ENCODE measurements around the gene NOXA1. TPM values are rescaled to one million over a fixed set of nuclear protein-coding genes. Genes with fewer than 3 reads are reported as not detected.
A peak's percentile ranks its signal among the peaks of the same experiment; 100 is the strongest.

The NOXA1 gene
- total RNA-seq, 4 donors from 2014 or later, result 2.2 to 7.6 (median 4.0) TPM

DNA sequence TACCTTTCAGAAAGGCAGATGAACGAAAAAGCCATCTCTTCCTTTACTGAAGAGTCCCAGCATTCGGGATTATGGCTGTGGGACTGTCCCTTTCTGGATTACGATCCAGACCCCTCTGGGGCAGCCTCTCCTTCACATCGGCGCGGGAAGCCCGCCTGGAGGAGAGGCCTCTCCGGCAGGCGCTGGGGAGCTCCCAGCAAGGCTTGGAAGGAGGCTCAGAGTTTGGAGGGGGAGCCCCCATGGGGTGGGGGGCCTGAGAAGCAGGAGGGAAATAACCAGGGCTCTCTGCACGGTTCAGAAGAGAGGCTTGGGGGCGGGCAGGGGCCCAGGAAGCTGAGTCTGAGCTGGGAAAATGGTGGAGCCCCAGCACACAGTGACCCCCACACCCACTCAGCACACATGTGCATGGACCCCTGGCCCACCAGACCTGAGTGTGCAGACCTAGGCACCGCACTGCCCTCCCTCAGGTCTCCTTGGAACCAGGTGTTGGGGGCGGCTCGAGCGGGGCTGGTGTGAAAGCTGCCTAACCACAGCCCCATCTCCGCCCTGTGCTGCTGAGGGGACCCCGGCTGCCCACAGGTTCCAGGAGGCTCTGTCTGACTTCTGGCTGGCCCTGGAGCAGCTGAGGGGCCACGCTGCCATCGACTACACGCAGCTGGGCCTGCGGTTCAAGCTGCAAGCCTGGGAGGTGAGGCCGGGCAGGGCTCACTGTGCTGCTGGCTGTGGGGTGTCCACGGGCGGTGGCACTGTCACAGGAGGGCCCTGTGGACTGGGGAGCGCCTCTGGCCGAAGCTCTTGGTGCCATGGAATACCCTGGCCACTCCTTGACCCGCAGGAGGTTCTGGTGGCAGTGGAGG is 4.5 kb downstream of the NOXA1 start:
- Histone ChIP-seq H3K4me1 (peaks cover 27% of the 10 kb centered on the region), H3K9me3 (no peaks in the 10 kb centered on the region), H3K27ac (no peak overlapping the region), H3K36me3 (no peaks in the 10 kb centered on the region), H3K27me3 (no peaks in the 10 kb centered on the region), H3K4me3 (no peak overlapping the region)
- TF ChIP-seq EP300 (IDR thresholded peaks at IDR 0.05), result no peak
- TF ChIP-seq, protein P1, sequence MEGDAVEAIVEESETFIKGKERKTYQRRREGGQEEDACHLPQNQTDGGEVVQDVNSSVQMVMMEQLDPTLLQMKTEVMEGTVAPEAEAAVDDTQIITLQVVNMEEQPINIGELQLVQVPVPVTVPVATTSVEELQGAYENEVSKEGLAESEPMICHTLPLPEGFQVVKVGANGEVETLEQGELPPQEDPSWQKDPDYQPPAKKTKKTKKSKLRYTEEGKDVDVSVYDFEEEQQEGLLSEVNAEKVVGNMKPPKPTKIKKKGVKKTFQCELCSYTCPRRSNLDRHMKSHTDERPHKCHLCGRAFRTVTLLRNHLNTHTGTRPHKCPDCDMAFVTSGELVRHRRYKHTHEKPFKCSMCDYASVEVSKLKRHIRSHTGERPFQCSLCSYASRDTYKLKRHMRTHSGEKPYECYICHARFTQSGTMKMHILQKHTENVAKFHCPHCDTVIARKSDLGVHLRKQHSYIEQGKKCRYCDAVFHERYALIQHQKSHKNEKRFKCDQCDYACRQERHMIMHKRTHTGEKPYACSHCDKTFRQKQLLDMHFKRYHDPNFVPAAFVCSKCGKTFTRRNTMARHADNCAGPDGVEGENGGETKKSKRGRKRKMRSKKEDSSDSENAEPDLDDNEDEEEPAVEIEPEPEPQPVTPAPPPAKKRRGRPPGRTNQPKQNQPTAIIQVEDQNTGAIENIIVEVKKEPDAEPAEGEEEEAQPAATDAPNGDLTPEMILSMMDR (IDR thresholded peaks at IDR 0.05), result no peak
- no peak for TF ChIP-seq POLR2AphosphoS5 (IDR thresholded peaks at IDR 0.05)
- TF ChIP-seq POLR2A (IDR thresholded peaks at IDR 0.05), result no peak
- DNase-seq (ENCODE audit: low spot score in 2 of 2), result peak in 1 of 2 donors; percentile 51
- 74% methylated on average over 8 of the region's 27 CpGs for WGBS

DNA sequence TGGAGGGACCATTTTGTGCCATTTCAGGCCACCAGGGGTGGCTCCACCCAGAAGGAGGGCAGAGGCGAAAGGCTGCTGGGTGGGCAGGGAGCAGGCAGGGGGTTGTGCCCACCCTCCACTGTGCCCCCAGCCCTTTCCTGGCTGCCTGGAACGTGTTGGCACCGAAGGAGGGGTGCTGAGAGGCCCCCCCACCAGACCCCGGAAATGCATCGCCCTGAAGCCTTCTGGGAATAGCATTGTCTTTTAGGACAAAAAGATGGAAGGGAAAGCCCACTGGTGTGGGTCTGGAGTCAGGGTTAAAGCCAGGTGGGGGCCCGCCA is 5.1 kb downstream of the NOXA1 start:
- no peak overlapping the region for H3K27ac ChIP-seq
- no peaks in the 10 kb centered on the region for H3K9me3 ChIP-seq
- H3K36me3 ChIP-seq, result no peaks in the 10 kb centered on the region
- H3K4me3 ChIP-seq, result no peak overlapping the region
- TF ChIP-seq POLR2A (IDR thresholded peaks at IDR 0.05) (no peak), EP300 (IDR thresholded peaks at IDR 0.05) (no peak), POLR2AphosphoS5 (IDR thresholded peaks at IDR 0.05) (no peak)
- TF ChIP-seq, protein P1 (IDR thresholded peaks at IDR 0.05), result no peak
- WGBS, result 86% methylated on average over 1 of the region's 6 CpGs
- H3K4me1 ChIP-seq, result peaks cover 27% of the 10 kb centered on the region
- no peak for DNase-seq (ENCODE audit: low spot score in 2 of 2)
- H3K27me3 ChIP-seq, result no peaks in the 10 kb centered on the region

DNA sequence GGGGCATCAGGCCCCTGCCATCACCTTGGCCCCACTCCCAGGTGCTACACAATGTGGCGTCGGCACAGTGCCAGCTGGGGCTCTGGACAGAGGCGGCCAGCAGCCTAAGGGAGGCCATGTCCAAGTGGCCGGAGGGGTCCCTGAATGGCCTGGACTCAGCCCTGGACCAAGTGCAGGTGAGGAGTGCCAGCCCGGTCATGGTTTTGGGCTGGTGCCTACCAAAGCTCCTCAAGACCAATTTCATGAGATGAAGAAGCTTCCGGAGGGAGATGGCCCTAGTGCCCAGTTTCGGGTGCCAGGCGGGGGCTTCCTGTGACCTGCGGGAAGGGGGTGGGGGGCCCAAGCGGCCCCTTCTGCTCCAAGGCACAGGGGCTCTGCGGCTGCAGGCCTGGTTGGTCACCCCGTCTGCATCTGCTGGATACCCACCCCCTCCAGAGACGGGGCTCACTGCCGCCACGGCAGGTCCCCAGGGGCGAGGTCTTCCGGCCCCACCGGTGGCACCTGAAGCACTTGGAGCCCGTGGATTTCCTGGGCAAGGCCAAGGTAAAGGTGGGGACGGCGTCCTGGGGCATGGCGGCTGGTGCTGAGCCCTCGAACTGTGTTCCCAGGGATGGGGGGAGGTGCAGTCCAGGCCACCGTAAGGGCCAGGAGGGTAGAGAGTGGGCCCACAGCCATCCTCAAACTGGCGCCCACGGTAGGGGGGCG is 5.8 kb downstream of the NOXA1 start:
- no peaks in the 10 kb centered on the region for H3K36me3 ChIP-seq
- no peaks in the 10 kb centered on the region for H3K9me3 ChIP-seq
- H3K27me3 ChIP-seq, result no peaks in the 10 kb centered on the region
- peak in 1 of 2 donors; percentile 57 for DNase-seq (ENCODE audit: low spot score in 2 of 2)
- peaks cover 20% of the 10 kb centered on the region for H3K4me1 ChIP-seq
- no peak overlapping the region for H3K4me3 ChIP-seq
- WGBS, result 67% methylated on average over 12 of the region's 27 CpGs
- no peak for TF ChIP-seq POLR2A (IDR thresholded peaks at IDR 0.05)
- no peak for TF ChIP-seq POLR2AphosphoS5 (IDR thresholded peaks at IDR 0.05)
- TF ChIP-seq, protein P1 (IDR thresholded peaks at IDR 0.05), result no peak
- TF ChIP-seq EP300 (IDR thresholded peaks at IDR 0.05), result no peak
- H3K27ac ChIP-seq, result no peak overlapping the region

DNA sequence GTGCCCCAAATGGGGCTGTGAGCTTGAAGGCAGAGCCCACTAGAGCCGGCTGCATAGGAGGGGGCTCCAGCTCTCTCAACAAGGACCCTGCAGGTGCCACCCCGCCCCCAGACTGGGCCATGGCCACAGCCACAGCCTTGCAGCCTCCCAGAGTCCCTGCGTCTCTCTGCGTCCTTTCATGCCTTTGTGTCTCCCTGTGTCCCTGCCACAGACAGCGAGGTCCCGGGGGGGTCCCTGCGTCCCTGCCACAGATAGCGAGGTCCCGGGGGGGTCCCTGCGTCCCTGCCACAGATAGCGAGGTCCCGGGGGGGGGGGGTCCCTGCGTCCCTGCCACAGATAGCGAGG is 6.3 kb downstream of the NOXA1 start:
- no peak overlapping the region for H3K4me3 ChIP-seq
- peaks cover 15% of the 10 kb centered on the region for H3K4me1 ChIP-seq
- TF ChIP-seq POLR2AphosphoS5 (IDR thresholded peaks at IDR 0.05) (no peak), POLR2A (IDR thresholded peaks at IDR 0.05) (no peak), EP300 (IDR thresholded peaks at IDR 0.05) (no peak)
- TF ChIP-seq, protein P1 (IDR thresholded peaks at IDR 0.05), result no peak
- no CpG with 5 or more reads among the region's 14 CpGs for WGBS
- peak in 1 of 2 donors; percentile 60 for DNase-seq (ENCODE audit: low spot score in 2 of 2)
- no peaks in the 10 kb centered on the region for H3K27me3 ChIP-seq
- H3K9me3 ChIP-seq, result no peaks in the 10 kb centered on the region
- H3K36me3 ChIP-seq, result no peaks in the 10 kb centered on the region
- no peak overlapping the region for H3K27ac ChIP-seq

Measured in suprapubic skin (tissue), 4 donors.